Measurements from ENCODE around the gene GRIK2. TPM values are rescaled to one million over a fixed set of nuclear protein-coding genes. Genes with fewer than 3 reads are reported as not detected.

The GRIK2 gene
- total and polyA plus RNA-seq, 2 donors (not counting 3 experiments of a cell fraction or from before 2014, with no cell fraction given) = not detected

- intact Hi-C loops (cut with micrococcal nuclease) = no loop called here
- ChIA-PET POLR2A (no interaction called here), CTCF (no interaction called here)
- no peak overlapping the region for H3K9ac ChIP-seq (replicated peaks; ENCODE audit: extremely low read depth, insufficient read depth, low read length)
- peaks cover 2% of the 10 kb centered on the region for H3K9me3 ChIP-seq (replicated peaks; ENCODE audit: control insufficient read depth, insufficient read depth, low read length)
- no peak overlapping the region for H2AFZ ChIP-seq (ENCODE audit: low read depth, low read length)
- H4K20me1 ChIP-seq (replicated peaks; ENCODE audit: control insufficient read depth, extremely low read depth, insufficient read depth, low read length) = no peaks in the 10 kb centered on the region
- no peak for TF ChIP-seq MYC (IDR thresholded peaks at IDR 0.05; ENCODE audit: low read depth, low read length)
- TF ChIP-seq, protein P1, sequence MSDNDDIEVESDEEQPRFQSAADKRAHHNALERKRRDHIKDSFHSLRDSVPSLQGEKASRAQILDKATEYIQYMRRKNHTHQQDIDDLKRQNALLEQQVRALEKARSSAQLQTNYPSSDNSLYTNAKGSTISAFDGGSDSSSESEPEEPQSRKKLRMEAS (IDR thresholded peaks at IDR 0.05; ENCODE audit: insufficient read depth, insufficient read length) = no peak
- no peak for TF ChIP-seq FOS (IDR thresholded peaks at IDR 0.05; ENCODE audit: borderline replicate concordance, insufficient read depth, low read length)
- no peak for TF ChIP-seq JUN (IDR thresholded peaks at IDR 0.05; ENCODE audit: borderline replicate concordance, insufficient read depth, insufficient read length, low read depth)
- TF ChIP-seq GATA2 (IDR thresholded peaks at IDR 0.05; ENCODE audit: insufficient read depth, insufficient read length, low read depth, low read length) = no peak
- TF ChIP-seq EZH2 (IDR thresholded peaks at IDR 0.05; ENCODE audit: borderline replicate concordance, low read depth, low read length, severe bottlenecking) = no peak
- no peak for TF ChIP-seq POLR2A (IDR thresholded peaks at IDR 0.05; ENCODE audit: low read depth, low read length)
- no peak for TF ChIP-seq CTCF (IDR thresholded peaks at IDR 0.05; ENCODE audit: extremely low read depth in 1 of 2, insufficient read depth in 1 of 2, low read depth in 1 of 2, low read length in 2 of 2)
- no peak for TF ChIP-seq POLR2AphosphoS5 (IDR thresholded peaks at IDR 0.05; ENCODE audit: insufficient read depth, low read depth, low read length)
- H3K36me3 ChIP-seq (ENCODE audit: control insufficient read depth in 2 of 2, extremely low read depth in 1 of 2, insufficient read depth in 2 of 2, low read length in 2 of 2) = no peaks in the 10 kb centered on the region
- FAIRE-seq = no peak
- no peak overlapping the region for H3K4me3 ChIP-seq (replicated peaks in 1 of 3; ENCODE audit: insufficient read depth in 1 of 3, low read depth in 1 of 3, low read length in 3 of 3)
- no peaks in the 10 kb centered on the region for H3K79me2 ChIP-seq (ENCODE audit: control insufficient read depth, insufficient read depth, low read length)
- no peaks in the 10 kb centered on the region for H3K27me3 ChIP-seq (ENCODE audit: control insufficient read depth in 2 of 2, insufficient read depth in 2 of 2, low read length in 2 of 2)
- H3K9me1 ChIP-seq (replicated peaks; ENCODE audit: control insufficient read depth, extremely low read depth, insufficient read depth, low read length) = no peaks in the 10 kb centered on the region
- no peak overlapping the region for H3K27ac ChIP-seq (ENCODE audit: insufficient read depth, low read depth, low read length)
- no peaks in the 10 kb centered on the region for H3K4me1 ChIP-seq (ENCODE audit: control insufficient read depth, extremely low read depth, insufficient read depth, low read length)
- DNase-seq (ENCODE audit: low read depth, low spot score) = no peak
- H3K4me2 ChIP-seq (ENCODE audit: insufficient read depth, low read length) = no peak overlapping the region
- BruUV-seq (replicated peaks) = no TSS peak
- dilution Hi-C loops (cut with MboI; ENCODE audit: extremely low pct_ligation_motif_present, low sequenced_read_pairs) = no loop called here
These were observed 633.1 kb downstream of the GRIK2 start for GRCh38 chr6:102026649-102027048.

Measured in endothelial cell of umbilical vein (primary cell).